Vagina (tissue), 2 donors: ENCODE data around the gene INAFM2. TPM values are rescaled to one million over a fixed set of nuclear protein-coding genes. Genes with fewer than 3 reads are reported as not detected.
A peak's percentile ranks its signal among the peaks of the same experiment; 100 is the strongest.

Source experiments
- DNase-seq, 2 donors: peaks; one replicate each; pipeline ENCODE4 v3.0.0-alpha.2; 2017; ENCODE audit errors: extremely low spot score in 2 of 2
- H3K27ac ChIP-seq: fragments of 200-600 bp; sonication (generic); one replicate; pipeline ENCODE4 v1.5.1; 2019
- H3K27me3 ChIP-seq: fragments of 200-600 bp; sonication (generic); one replicate; pipeline ENCODE4 v1.5.1; 2019
- H3K36me3 ChIP-seq, 2 donors: fragments of 200-600 bp; sonication (generic); one replicate each; pipeline ENCODE4 v1.5.1; 2017 to 2019
- H3K4me1 ChIP-seq: fragments of 200-600 bp; sonication (generic); one replicate; pipeline ENCODE4 v1.5.1; 2019
- H3K4me3 ChIP-seq, 2 donors: fragments of 200-600 bp; sonication (generic); 1 replicate in 1 of 2; 2 replicates in 1 of 2; pipeline ENCODE4 v1.5.1; 2016 to 2019
- H3K9me3 ChIP-seq: fragments of 200-600 bp; sonication (generic); one replicate; pipeline ENCODE4 v1.5.1; 2019
- CTCF ChIP-seq, 3 experiments: fragments of 450-650 bp in 2 of 3; fragments of 200-600 bp in 1 of 3; sonication (generic) in 1 of 3; IDR thresholded peaks; one replicate each; pipeline ENCODE4 v1.5.1; 2017 to 2019; ENCODE audit warnings: antibody characterized with exemption in 3 of 3, mild to moderate bottlenecking in 2 of 3, moderate library complexity in 2 of 3
- POLR2A ChIP-seq, 2 donors: fragments of 450-650 bp; IDR thresholded peaks; one replicate each; pipeline ENCODE4 v1.6.1; 2017; ENCODE audit warnings: antibody characterized with exemption in 2 of 2, mild to moderate bottlenecking in 2 of 2, moderate library complexity in 2 of 2
- POLR2AphosphoS5 ChIP-seq, 2 donors: sonication (generic); formaldehyde crosslinking; IDR thresholded peaks; one replicate each; pipeline ENCODE4 v1.9.0; 2017; ENCODE audit warnings: antibody characterized with exemption in 2 of 2, mild to moderate bottlenecking in 2 of 2, low read depth in 1 of 2; ENCODE audit not compliant: insufficient read depth in 1 of 2
- intact Hi-C: fragments of 100-400 bp; cut with DNase I; formaldehyde crosslinking; loops from one replicate; pipeline ENCODE4 v1.15.1; 2023
- total RNA-seq: library from RNA; depleted of rRNA; stranded (reverse); fragments of >200 nt; gene quantifications from one replicate; pipeline ENCODE4 v1.2.3, GENCODE V29; 2016

Gene INAFM2
- total RNA-seq, 1 donor from 2014 or later: 5.2 TPM

- no peaks in the 10 kb centered on the region for H3K36me3 ChIP-seq
- intact Hi-C loops: no loop called here
- H3K9me3 ChIP-seq: no peaks in the 10 kb centered on the region
- H3K27me3 ChIP-seq: no peaks in the 10 kb centered on the region
- H3K4me1 ChIP-seq: no peaks in the 10 kb centered on the region
- TF ChIP-seq CTCF (IDR thresholded peaks at IDR 0.05) (peak; percentile 35 to 41 (median 36)), POLR2A (IDR thresholded peaks at IDR 0.05) (no peak), POLR2AphosphoS5 (IDR thresholded peaks at IDR 0.05; ENCODE audit: insufficient read depth in 1 of 2, low read depth in 1 of 2) (no peak)
- no peak for DNase-seq
- no peak overlapping the region for H3K27ac ChIP-seq
- H3K4me3 ChIP-seq: no peak overlapping the region
Observed at GRCh38 chr15:40310001-40310959, 13.2 kb upstream of the INAFM2 start.

GRCh38 chr15:40310993-40311392 is 12.5 kb upstream of the INAFM2 start:
- Histone ChIP-seq H3K36me3 (no peaks in the 10 kb centered on the region), H3K9me3 (no peaks in the 10 kb centered on the region), H3K4me3 (no peak overlapping the region), H3K27me3 (no peaks in the 10 kb centered on the region), H3K27ac (no peak overlapping the region), H3K4me1 (no peaks in the 10 kb centered on the region)
- intact Hi-C loops: no loop called here
- DNase-seq: no peak
- TF ChIP-seq CTCF (IDR thresholded peaks at IDR 0.05): no peak
- TF ChIP-seq POLR2A (IDR thresholded peaks at IDR 0.05): no peak
- TF ChIP-seq POLR2AphosphoS5 (IDR thresholded peaks at IDR 0.05; ENCODE audit: insufficient read depth in 1 of 2, low read depth in 1 of 2): no peak

GRCh38 chr15:40312370-40313158 is 10.9 kb upstream of the INAFM2 start:
- intact Hi-C loops: no loop called here
- Histone ChIP-seq H3K27ac (no peak overlapping the region), H3K4me1 (no peaks in the 10 kb centered on the region), H3K4me3 (no peak overlapping the region), H3K27me3 (no peaks in the 10 kb centered on the region), H3K36me3 (no peaks in the 10 kb centered on the region), H3K9me3 (no peaks in the 10 kb centered on the region)
- DNase-seq: no peak
- no peak for TF ChIP-seq CTCF (IDR thresholded peaks at IDR 0.05)
- TF ChIP-seq POLR2AphosphoS5 (IDR thresholded peaks at IDR 0.05; ENCODE audit: insufficient read depth in 1 of 2, low read depth in 1 of 2): no peak
- no peak for TF ChIP-seq POLR2A (IDR thresholded peaks at IDR 0.05)

- Histone ChIP-seq H3K27ac (no peak overlapping the region), H3K9me3 (no peaks in the 10 kb centered on the region), H3K27me3 (no peaks in the 10 kb centered on the region), H3K4me3 (no peak overlapping the region), H3K4me1 (no peaks in the 10 kb centered on the region), H3K36me3 (no peaks in the 10 kb centered on the region)
- TF ChIP-seq CTCF (IDR thresholded peaks at IDR 0.05) (no peak), POLR2AphosphoS5 (IDR thresholded peaks at IDR 0.05; ENCODE audit: insufficient read depth in 1 of 2, low read depth in 1 of 2) (no peak), POLR2A (IDR thresholded peaks at IDR 0.05) (no peak)
- intact Hi-C loops: no loop called here
- DNase-seq: no peak
Observed at GRCh38 chr15:40313531-40314398, 9.7 kb upstream of the INAFM2 start.
